ENCODE measurements around the gene CCDC117.
"Not testable (repeated sequence)": the region's sequence is repeated elsewhere in the genome, so short reads cannot be mapped to it uniquely, and the experiment has no call there.

GRCh38 chr22:28826430-28826829 lies 53.9 kb downstream of the CCDC117 start:
- TF ChIP-seq POLR2A (IDR thresholded peaks at IDR 0.05; ENCODE audit: low read depth, low read length); POLR2AphosphoS5 (IDR thresholded peaks at IDR 0.05; ENCODE audit: low read depth, low read length); TAF1 (IDR thresholded peaks at IDR 0.05; ENCODE audit: borderline replicate concordance, low read depth, low read length): not testable (repeated sequence)

Measured in GM12892 (cell line).